HFFc6 (cell line): ENCODE results near the gene REC114. TPM values are rescaled to one million over a fixed set of nuclear protein-coding genes. Genes with fewer than 3 reads are reported as not detected.

ENCODE experiments used
- DNase-seq: peaks from one replicate; pipeline ENCODE4 v3.0.0-alpha.2; 2018
- H3K27ac Mint-ChIP-seq: 2 replicates; pipeline ENCODE4 v1.8.0; 2020; ENCODE audit warnings: mild to moderate bottlenecking, mixed read lengths
- H3K27me3 Mint-ChIP-seq: 2 replicates; pipeline ENCODE4 v1.8.0; 2021; ENCODE audit warnings: mild to moderate bottlenecking, moderate library complexity, mixed read lengths; ENCODE audit not compliant: insufficient read depth
- H3K36me3 Mint-ChIP-seq: 2 replicates; pipeline ENCODE4 v1.8.0; 2021; ENCODE audit warnings: low read depth, mixed read lengths
- H3K4me1 Mint-ChIP-seq: 2 replicates; pipeline ENCODE4 v1.8.0; 2020; ENCODE audit warnings: low read depth, mixed read lengths
- H3K4me3 Mint-ChIP-seq: 2 replicates; pipeline ENCODE4 v1.8.0; 2020; ENCODE audit warnings: mild to moderate bottlenecking, moderate library complexity, mixed read lengths
- H3K9me3 Mint-ChIP-seq: 2 replicates; pipeline ENCODE4 v1.8.0; 2020; ENCODE audit warnings: mild to moderate bottlenecking, mixed read lengths
- total RNA-seq, 6 experiments: library from RNA; stranded (reverse); fragmentation: NEBNext Ultra II Directional; extraction: Animal tissue kit (Norgen Biotek cat#: 25700); gene quantifications; 2 replicates in 1 of 6; 3 replicates in 5 of 6; pipeline ENCODE4 v1.2.3, GENCODE V29; 2021
- TF ChIP-seq, protein P1 (sequence below): fragments of 200-600 bp; sonication (generic); IDR thresholded peaks from 2 replicates; pipeline ENCODE4 v1.5.0; 2021; ENCODE audit warnings: antibody characterized with exemption, mild to moderate bottlenecking

The REC114 gene
- total RNA-seq, 6 experiments from 2014 or later: not detected

DNA sequence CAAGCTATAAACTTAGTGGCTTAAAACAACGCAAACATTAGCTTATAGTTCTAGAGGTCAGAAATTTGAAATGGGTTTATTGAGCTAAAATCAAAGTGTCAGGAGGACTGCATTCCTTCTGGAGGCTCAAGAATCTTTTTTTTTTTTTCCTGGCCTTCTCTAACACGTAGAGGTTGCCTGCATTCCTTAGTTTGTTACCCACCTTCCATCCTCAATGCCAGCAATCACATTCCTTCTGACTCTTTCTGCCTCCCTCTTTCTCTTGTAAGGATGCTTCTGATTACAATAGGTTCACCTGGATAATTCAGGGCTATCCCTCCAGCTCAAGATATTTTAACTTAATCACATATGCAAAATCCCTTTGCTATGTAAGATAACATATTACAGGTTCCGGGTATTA, 24.8 kb downstream of the REC114 start:
- H3K27me3 Mint-ChIP-seq: peaks cover 9% of the 10 kb centered on the region
- TF ChIP-seq, protein P1, sequence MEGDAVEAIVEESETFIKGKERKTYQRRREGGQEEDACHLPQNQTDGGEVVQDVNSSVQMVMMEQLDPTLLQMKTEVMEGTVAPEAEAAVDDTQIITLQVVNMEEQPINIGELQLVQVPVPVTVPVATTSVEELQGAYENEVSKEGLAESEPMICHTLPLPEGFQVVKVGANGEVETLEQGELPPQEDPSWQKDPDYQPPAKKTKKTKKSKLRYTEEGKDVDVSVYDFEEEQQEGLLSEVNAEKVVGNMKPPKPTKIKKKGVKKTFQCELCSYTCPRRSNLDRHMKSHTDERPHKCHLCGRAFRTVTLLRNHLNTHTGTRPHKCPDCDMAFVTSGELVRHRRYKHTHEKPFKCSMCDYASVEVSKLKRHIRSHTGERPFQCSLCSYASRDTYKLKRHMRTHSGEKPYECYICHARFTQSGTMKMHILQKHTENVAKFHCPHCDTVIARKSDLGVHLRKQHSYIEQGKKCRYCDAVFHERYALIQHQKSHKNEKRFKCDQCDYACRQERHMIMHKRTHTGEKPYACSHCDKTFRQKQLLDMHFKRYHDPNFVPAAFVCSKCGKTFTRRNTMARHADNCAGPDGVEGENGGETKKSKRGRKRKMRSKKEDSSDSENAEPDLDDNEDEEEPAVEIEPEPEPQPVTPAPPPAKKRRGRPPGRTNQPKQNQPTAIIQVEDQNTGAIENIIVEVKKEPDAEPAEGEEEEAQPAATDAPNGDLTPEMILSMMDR: no peak
- no peaks in the 10 kb centered on the region for H3K36me3 Mint-ChIP-seq
- H3K9me3 Mint-ChIP-seq: no peaks in the 10 kb centered on the region
- no peak overlapping the region for H3K27ac Mint-ChIP-seq
- H3K4me1 Mint-ChIP-seq: no peaks in the 10 kb centered on the region
- H3K4me3 Mint-ChIP-seq: no peak overlapping the region
- no peak for DNase-seq

DNA sequence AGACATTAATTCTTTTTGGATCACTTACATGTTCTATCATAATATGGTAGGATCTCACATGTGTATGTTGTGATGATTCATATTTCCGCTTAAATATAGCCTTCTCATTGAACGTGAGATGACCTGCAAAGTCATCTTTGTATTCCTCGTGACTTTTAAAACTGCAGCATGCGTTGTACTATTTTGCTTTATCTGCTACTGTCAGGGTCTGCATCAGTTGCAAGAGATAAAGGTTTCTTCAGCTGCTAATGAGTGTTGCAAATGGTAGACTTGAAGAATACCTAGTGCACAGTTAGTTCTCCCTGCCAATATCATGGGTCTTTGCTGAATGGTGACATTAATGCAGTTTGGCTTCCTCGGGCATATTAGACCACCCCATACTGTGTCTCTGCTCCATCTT, 31.8 kb downstream of the REC114 start:
- Mint-ChIP-seq H3K27me3 (peaks cover 10% of the 10 kb centered on the region), H3K27ac (no peak overlapping the region), H3K4me3 (no peak overlapping the region), H3K9me3 (no peaks in the 10 kb centered on the region; the same call in 1 of the 2 replicates), H3K36me3 (no peaks in the 10 kb centered on the region), H3K4me1 (no peaks in the 10 kb centered on the region)
- TF ChIP-seq, protein P1: no peak
- no peak for DNase-seq

DNA sequence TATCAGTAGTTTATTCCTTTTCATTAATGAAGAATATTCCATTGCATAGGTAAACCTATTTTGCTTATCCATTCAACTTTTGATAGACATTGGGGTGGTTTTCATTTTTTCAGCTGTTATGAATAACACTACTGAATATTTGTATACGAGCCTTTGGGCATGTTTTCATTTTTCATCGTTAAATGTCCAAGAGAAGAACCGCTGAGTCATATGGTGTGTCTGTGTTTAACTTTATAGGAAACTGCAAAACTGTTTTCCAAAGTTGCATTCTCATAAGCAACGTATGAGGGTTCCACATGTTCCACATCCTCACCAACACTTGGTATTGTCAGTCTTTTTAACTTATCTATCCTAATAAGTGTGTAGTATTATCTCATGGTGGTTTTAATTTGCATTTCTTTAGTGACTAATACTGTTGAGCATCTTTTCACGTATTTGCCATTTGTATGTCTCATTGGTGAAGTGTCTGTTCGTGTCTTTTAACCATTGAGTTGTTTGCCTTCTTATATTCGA, 33.8 kb downstream of the REC114 start:
- H3K27ac Mint-ChIP-seq: no peak overlapping the region
- no peaks in the 10 kb centered on the region for H3K4me1 Mint-ChIP-seq
- no peak overlapping the region for H3K4me3 Mint-ChIP-seq
- peaks cover 7% of the 10 kb centered on the region; the same call in 1 of the 2 replicates for H3K27me3 Mint-ChIP-seq
- no peak for DNase-seq
- H3K36me3 Mint-ChIP-seq: no peaks in the 10 kb centered on the region
- no peaks in the 10 kb centered on the region; the same call in 1 of the 2 replicates for H3K9me3 Mint-ChIP-seq
- TF ChIP-seq, protein P1: no peak

DNA sequence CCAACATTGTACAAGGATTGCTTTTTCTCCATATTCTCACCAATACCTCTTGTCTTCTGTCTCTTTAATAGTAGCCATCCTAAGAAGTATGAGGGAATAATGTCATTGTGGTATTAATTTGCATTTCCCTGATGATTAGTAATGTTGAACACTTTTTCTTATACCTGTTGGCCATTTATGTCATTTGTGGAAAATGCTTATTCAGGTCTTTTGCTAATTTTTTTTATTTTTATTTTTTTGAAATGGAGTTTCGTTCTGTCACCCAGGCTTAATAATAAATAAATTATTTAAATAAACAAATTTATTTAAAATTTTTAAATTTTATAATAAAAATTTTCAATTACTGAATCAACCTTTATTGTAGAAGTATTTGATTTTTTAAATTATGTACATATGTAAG, 37.1 kb downstream of the REC114 start:
- Mint-ChIP-seq H3K4me3 (no peak overlapping the region), H3K36me3 (no peaks in the 10 kb centered on the region), H3K4me1 (no peaks in the 10 kb centered on the region), H3K9me3 (no peaks in the 10 kb centered on the region; the same call in 1 of the 2 replicates), H3K27ac (no peak overlapping the region), H3K27me3 (peaks cover 3% of the 10 kb centered on the region; the same call in 1 of the 2 replicates)
- no peak for DNase-seq
- TF ChIP-seq, protein P1: no peak

DNA sequence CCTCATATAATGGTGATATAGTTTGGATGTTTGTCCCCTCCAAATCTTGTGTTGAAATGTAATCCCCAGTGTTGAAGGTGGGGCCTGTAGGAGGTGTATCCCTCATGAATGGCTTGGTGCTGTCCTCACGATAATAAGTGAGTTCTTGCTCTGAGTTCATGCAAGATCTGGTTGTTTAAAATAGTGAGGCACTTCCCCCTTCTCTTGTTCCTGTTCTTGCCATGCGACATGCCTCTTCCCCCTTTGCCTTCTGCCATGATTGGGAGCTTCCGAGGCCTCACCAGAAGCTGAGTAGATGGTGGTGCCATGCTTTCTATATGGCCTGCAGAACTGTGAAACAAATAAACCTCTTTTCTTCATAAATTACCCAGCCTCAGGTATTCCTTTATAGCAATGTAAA, 39.2 kb downstream of the REC114 start:
- H3K36me3 Mint-ChIP-seq: no peaks in the 10 kb centered on the region
- no peak for DNase-seq
- H3K27ac Mint-ChIP-seq: no peak overlapping the region
- no peaks in the 10 kb centered on the region for H3K9me3 Mint-ChIP-seq
- TF ChIP-seq, protein P1: no peak
- peaks cover 3% of the 10 kb centered on the region; the same call in 1 of the 2 replicates for H3K27me3 Mint-ChIP-seq
- H3K4me3 Mint-ChIP-seq: no peak overlapping the region
- no peaks in the 10 kb centered on the region for H3K4me1 Mint-ChIP-seq

DNA sequence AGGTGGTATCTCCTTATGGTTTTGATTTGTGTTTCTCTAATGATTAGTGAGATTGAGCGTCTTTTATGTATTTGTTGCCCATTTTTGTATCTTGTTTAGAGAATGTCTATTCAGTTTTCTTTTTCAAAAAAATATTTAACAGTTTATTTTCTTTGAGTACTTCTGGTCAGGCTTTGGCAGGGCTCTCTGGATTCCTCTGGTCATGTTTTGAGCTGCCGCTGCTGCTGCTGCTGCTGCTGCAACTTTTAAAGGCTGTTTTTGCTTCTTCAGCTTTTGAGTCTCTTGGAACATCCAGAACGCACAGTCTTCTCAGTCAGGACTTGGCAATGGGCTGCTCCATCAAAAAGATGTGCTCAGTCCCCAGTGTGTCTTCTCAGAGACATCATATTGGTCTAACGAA, 40.1 kb downstream of the REC114 start:
- no peak for DNase-seq
- H3K4me1 Mint-ChIP-seq: no peaks in the 10 kb centered on the region

More for the DNA sequence above, 40.1 kb downstream of the REC114 start:
- no peaks in the 10 kb centered on the region for H3K36me3 Mint-ChIP-seq
- H3K9me3 Mint-ChIP-seq: no peaks in the 10 kb centered on the region
- H3K27me3 Mint-ChIP-seq: peaks cover 3% of the 10 kb centered on the region; the same call in 1 of the 2 replicates
- no peak overlapping the region for H3K4me3 Mint-ChIP-seq
- TF ChIP-seq, protein P1: no peak
- no peak overlapping the region for H3K27ac Mint-ChIP-seq
